IPS-NIHi7 (cell line): ENCODE data around the gene PDGFD.
A peak's percentile ranks its signal among the peaks of the same experiment; 100 is the strongest.

Source experiments
- DNase-seq: peaks from one replicate; pipeline ENCODE4 v3.0.0; 2012; ENCODE audit warnings: mixed read lengths; ENCODE audit errors: extremely low spot score

PDGFD gene

DNA sequence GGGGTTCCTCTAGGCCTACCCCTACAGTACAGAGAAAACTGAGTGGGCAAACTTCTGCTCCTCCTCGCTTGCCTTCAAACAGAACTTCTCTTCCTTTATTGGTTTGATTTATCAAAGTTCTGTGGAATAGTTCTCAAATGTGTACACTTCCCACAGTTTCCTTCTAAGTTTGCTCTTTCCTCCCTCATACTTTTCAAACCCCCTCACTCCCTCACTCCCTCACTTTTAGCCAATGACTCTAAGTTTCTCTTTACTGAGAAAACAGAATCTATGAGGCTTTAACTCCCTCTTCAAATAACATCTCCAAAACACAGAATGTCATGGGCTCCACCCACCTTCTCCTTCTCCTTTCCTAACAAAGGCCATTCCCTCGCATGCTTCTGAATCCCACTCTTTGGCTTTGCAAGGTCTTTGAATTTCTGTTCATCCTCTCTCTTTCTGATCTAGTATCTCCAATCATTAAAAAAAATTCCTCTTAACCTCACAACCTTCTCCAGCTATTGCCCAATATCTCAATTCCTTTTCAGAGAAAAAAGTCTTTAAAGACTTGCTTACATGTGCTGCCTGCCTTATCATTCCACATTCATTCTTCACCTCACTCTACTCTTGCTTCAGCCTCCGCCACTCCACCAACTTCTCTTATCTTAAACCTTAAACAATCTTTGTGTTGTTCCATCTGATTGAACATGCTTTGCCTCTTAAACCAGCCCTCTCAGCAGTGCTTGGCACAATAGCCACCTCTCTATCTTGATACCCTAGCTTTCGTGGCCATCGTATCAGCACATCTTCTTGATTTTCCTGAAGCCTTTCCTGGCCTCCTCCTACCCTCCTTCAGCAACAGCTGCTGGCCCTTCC, 70.3 kb downstream of the PDGFD start:
- DNase-seq, result no peak

DNA sequence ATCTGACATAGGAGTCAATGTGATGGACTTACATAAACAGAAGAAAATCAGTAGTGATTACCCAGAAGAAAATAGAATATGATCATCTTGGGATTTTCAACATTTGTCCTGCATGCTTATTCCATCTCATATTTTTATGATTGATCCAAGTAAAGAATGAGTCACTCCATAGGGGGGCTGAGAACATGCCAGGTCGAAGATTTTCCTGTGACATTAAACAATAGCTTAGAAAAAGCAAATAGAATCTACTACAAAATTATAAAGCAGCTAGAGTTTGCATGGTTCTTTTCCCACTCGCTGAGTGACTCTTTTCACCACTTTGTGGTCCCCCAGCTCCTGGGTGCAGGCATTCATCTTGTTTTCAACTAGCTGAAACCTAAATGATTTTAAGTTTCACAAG, 71.2 kb downstream of the PDGFD start:
- no peak for DNase-seq

DNA sequence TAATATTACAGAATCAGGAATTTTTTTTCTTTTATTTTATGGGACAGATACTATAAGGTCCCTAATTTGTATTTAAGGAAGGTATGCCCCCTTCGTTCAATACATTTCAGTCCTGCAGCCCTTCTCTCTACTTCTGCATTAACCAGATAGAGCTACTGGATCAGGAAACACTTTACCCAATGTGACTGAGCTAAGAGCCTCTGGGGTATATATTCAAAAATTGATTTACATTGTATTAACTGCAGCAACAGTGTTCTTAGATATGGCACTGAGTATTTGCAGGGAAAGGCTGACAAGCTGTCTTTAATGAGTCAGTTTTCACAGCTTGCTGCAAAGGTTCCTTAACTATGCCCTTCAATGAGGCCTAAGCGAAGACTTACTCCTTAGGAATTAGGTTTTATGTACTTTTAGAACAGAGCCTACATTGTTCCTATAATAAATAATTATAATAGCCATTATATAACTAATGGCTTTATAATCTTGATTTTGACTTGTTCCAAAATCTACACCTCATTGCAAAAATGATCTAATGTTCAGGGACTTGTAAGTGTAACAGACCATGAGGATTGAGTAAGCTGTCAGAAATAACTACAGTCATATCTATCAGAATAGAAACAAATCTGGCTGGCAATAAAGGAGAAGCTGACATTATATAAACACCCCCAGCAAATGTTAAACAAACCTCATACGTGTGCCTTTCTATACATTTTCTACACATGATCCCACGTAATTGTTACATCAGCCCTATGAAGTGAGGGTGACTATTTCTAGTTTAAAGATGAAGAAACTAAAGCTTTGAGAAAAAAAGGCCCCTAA, 72.5 kb downstream of the PDGFD start:
- DNase-seq, result no peak

DNA sequence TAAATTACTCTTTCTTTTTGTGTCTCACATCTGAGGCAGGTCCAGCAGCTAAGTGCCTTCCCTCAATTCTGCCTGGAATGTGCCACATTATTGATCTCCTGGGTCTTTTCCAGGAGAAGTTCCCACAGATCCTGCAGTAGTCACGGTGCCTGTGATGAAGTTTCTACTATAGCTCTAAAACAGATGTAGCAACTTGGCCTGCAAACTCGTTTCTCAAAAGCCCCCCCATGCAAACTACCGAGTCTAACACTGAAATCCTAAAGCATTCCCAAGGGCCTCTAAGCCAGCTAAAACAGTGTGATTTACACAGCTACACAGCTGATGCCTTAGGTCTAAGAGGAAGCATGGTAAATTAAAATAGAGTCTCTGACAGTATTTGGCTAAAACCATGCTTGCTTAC, 73.2 kb downstream of the PDGFD start:
- DNase-seq, result no peak

DNA sequence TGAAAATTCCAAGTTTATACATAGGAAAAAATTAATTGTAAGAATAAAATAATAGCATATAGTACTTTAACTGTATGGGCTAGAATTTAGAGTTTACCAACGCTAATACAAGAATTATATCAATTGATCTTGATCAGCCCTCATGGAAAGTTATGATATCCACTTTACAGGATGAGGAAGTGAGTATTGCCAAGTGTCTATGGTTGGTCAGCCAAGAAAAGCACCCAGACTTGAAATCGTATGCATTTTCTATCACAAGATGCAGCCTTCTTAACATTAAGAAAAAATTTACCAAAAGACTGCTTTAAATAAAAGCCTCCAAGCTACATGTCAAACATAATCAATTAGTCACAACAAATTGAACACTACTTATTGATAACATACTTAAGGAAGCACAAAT, 74.5 kb downstream of the PDGFD start:
- no peak for DNase-seq

DNA sequence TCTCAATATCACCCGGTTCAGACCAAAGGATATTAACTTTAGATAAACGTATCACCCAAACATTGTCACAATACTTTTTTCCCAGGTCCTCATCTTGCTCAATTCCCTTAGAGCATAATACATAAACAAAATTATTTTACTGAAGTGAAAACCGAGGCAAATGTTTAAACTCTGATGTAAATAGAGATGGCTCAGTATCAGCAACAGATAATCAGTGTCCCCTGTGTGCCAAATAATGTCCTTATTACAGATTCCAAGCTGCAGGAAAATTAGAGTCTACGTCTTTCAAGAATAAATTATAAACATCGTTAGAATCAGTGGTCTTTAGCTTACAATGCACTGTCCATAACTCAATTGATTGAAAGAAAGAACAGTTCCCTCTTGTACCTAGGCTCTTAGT, 77.3 kb downstream of the PDGFD start:
- no peak for DNase-seq

DNA sequence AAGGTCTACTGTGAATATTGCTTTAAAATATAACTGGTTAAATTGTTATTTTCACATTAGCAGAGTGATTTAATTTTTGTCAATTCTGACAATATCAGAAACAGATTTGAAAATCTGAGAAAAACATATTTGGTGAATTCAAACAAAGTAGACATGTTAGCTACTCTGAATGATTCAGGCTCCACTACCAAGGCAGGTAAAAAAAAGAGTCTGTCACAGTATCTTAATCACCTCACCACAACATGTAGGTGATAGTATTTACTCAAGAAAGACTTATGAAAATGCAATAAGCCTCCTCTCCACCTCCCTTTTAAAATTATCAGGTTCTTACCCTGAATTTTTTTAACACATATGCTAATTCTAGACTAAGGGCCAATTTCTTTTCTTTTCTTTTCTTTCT, 85.0 kb downstream of the PDGFD start:
- no peak for DNase-seq

DNA sequence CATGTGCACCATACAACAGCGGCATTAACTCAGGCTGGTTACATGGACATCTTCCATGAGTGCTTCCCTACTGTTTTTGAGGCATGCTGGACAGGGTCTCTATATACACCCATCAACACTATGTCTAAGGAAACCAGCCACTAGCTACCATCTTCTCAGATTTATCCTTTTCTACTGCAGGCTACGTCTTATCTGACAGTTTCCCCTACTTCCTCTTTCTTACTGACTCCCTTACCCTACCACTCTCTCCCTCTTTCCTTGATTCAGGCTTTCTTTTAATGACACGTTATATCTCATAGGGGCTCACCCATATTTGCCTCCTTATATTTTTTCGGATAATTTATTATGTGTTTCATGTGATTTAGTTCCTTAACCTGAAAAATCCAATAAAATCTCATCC, 85.7 kb downstream of the PDGFD start:
- DNase-seq, result no peak

DNA sequence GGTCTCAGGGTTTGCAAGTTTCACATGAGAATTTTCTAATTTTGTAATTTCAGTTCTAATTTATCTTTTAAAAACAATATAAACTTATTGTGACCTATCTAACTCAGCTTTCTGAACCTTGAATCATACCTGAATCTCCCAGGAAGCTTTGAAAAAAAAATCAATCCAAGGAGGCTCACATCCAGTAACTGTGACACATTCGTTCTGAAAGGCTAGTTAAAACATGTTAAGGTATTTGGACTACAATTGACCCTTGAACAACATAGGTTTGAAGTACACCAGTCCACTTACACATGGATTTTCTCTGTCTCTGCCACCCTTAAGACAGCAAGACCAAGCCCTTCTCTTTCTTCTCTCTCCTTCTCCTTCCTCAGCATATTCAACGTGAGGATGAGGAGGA, 87.5 kb downstream of the PDGFD start:
- DNase-seq, result no peak

DNA sequence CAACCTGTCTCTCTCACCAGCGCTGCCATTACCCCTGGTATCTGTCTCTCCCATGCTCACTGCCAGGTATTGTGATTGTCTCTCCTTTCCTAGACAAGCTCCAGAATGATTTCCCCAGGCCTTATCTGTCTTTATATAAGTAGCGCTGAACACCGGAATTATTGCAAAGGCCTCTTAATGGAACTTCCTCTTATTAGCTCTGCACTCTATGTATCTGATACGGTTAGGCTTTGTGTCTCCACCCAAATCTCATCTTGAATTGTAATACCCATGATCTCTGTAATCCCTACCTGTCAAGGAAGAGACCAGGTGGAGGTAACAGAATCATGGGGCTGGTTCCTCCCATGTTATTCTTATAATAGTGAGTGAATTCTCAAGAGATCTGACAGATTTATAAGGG, 88.2 kb downstream of the PDGFD start:
- DNase-seq, result no peak

DNA sequence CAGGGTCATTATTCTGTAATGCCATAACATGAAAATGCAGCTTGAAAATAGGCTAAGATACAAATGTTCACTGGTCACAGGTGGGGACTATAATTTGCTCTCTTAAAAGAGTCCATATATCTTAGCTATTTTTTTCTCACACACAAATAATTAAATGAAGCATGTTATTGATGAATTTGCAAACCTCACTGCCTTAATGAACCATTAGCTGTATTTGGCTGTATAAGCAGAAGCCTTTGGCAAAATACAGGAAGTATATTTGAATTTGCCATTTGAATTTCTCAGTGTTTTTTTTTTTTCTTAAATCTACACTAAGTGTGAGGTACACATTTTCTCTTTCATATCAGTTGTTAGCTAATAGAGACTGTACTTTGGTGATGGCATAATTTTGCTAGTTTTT, 88.9 kb downstream of the PDGFD start:
- no peak for DNase-seq

DNA sequence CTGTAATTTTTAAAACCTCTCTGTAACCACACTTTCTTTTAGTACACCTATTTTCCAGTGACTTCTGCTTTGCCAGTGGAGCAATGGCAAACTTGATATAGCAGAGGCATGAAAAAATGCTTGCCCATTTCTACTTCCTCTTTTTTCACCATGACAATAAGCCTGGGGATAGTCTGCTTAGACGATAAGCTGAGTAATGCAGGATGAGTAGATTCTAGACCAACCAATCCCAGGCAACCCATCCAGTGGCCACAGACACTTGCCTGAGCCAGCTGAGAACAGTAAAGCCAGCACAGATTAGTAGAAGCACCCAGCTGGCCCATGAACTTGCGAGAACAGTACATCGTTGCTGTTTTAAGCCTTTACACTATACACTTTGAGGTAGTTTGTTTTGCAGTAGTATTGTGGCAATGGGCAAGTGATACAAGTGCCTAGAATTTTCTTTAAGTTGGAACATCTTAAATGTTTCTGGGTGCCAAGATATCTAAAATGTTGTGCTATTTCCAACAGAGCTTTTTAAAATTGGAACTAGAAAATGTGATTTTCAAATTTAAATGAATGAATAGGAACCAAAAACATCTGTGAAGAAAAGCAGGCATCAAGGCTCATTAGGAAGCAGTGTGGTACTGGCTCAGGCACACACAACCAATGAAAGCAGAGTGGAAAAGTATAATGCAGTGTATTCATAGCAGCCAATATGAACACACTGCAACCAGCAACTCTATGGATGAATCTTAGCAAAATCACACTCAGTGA, 89.8 kb downstream of the PDGFD start:
- peak; percentile 20 for DNase-seq

DNA sequence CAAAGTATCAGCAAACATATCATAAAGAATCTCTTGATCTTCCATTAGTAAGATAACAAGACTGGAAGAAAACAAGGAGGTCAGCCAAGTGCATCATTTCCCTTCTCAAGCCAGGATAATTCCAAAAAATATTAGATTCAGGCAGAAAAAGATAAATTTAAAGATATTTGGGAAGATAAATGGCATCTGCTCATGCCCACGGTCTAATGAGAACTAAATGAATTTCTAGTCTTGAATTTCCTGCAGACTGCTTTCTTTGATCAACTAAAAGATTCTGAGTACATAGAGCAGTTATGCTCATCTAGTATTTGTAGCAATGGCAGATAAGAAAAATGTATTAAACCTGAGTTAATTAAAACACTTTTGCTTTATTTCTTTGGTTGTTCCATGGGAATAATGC, 96.4 kb downstream of the PDGFD start:
- no peak for DNase-seq

DNA sequence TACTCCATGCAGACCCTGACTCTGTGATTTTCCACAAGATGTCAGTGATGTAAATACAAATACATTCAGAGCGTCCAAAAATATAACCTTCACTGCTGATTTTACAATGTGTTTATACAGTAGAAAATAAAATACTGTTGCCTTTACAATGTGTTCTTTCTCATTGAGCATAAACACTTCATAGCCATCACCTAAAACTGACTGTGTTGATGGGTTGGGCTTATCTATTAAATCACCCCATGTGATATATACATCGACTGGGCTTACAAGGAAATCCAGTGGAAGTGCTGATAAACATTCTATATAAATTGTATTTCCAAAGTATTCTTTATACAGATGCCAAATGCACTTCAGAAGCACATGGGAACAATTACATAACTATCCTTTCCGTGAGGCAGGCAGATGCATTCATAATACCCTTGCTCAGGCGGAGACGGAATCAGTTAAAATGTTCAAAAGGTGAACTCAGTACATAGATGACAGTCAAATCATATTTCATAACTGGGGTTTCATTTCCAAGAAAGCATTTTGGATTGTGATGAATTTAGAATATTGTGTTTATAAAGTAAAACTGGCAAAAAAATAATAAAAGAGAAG, 99.8 kb downstream of the PDGFD start:
- DNase-seq, result no peak

DNA sequence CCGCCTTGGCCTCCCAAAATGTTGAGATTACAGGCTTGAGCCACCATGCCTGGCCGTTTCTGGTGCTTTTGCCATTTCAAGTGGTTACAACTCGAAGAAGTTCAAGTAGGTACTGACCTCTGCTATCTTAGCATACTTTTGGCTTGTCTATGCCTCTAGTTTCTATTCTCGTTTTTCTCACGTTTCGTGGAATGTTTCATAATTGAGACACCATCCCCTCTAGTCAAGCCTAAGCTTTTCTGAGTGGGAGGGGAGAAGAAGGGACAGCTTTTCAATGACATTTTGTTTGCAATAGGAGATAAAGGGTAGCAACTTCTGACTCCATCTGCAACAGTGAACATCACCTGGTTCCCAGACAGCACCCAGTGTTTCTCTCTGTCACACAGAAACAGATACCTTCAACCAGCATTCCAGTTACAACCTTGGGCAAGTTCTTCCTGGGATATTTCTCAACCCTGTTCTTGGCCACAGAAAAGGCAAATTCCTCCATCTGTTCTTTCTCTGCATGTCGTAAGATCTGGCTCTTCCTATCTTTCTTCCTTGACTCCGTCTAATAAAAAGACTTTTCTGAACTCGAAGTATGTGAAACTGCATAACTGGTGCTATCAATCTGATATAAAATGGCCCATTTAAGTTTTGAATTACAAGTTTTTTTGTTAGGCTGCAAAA, 102.0 kb downstream of the PDGFD start:
- no peak for DNase-seq

DNA sequence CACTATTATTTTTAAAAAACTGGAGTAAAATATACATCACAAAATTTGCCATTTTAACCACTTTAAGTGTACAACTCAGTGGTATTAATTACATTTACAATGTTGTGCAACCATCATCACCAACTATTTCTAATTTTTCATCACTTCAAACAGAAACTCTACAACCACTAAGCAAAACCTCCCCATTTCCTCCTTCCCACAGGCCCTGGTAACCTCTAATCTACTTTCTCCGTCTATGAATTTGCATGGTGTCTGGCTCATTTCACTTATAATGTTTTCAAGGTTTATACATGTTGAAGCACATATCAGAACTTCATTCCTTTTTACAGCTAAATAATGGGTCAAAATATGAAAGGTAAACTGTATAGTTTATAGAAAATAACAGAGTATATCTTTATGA, 103.1 kb downstream of the PDGFD start:
- no peak for DNase-seq

DNA sequence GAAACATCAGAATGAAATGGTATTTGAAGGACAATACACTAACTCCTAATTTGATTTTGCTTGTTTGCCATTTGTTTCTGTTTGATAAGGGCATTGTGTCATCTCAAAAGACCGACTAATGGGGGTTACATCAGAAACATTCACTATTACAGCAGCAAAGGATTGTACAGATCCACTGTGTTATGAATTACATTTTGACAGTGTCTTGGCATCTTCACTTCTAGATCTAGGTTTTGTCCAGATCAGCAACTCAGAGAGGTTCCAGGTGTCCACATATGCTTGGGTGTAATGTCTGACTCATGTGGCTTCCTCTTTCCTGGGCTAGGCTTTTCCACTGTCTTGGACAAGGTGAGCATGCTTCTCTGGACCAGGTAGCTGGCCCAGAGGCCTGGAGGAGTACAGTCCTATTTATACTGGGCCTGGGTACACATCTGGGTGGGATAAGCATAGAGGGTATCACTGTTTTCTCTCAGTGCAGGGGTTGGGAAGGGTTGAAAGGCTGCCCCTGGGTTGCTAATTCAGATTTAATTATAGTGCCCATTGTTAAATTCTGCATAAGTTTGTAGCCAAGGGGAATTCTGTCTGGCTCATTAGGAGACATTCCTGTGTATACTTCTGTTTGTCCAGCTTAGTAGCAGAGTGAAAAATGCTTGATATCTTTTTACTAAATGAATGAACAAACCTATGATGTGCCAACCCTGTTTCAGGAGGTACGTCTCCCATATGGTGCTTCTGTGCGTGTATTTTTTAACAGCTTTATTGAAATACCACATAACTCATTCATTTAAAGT, 103.7 kb downstream of the PDGFD start:
- DNase-seq, result no peak

DNA sequence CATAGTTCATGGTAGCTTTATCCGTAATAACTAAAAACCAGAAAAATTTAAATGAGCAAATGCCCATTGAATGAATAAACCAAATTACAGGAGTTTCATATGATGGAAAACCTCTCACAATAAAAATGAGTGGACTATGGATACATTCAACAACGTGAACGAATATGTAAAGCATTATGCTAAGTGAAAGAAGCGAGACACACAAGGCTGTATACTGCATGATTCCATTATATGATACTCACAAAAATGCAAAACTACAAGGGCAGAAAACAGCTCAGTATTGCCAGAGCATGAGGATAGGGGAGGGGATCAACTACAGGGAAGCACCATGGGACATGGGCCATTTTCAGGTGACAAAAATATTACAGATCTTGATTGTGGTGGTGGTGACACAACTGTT, 105.3 kb downstream of the PDGFD start:
- DNase-seq, result no peak

DNA sequence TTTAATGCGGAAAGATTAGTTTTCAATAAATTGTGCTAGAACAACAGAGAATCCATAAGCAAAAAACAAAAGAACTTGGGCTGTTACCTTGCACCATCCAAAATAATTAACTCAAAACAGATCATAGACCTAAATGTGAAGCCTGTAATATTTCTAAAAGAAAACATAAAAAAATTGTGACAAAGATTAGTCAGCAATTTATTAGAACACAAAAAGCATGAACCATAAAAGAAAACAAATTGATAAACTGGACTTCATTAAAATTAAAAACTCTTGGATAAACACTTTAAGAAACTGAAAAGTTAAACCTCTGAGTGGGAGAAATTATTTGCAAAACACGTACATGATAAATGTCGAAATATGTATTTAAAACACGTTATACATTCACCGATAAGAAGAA, 106.0 kb downstream of the PDGFD start:
- no peak for DNase-seq

DNA sequence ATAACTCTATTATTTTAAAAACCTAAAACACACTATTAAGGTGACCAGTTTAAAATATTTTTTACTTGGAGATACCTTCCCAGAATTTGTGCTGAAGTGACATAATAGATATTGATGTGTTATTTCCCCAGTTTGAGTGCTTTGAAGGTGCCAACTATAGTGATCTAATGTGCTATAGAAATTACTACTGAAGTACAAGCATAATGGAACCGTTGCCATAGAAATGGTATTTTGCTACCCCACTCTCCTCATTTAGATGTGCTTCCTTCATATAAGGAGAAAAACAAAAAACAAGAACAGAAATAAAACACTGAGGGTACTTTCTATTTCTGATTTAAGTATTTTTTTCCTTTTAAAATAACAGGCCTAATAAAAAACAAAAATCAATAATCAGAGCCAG, 108.4 kb downstream of the PDGFD start:
- DNase-seq, result no peak
